Upper lobe of left lung (tissue), 4 donors: ENCODE data around the gene CNDP2.

ENCODE experiments used
- EP300 ChIP-seq, 4 donors: sonication (generic); formaldehyde crosslinking; IDR thresholded peaks; one replicate each; pipeline ENCODE4 v1.5.1; 2017; ENCODE audit warnings: antibody characterized with exemption in 4 of 4, control low read depth in 2 of 4
- POLR2A ChIP-seq, 4 donors: fragments of 450-650 bp; IDR thresholded peaks; one replicate each; pipeline ENCODE4 v1.5.1; 2016 to 2017; ENCODE audit warnings: antibody characterized with exemption in 4 of 4, mild to moderate bottlenecking in 2 of 4
- POLR2AphosphoS5 ChIP-seq, 2 donors: sonication (generic); formaldehyde crosslinking; IDR thresholded peaks; one replicate each; pipeline ENCODE4 v1.5.1; 2017; ENCODE audit warnings: antibody characterized with exemption in 2 of 2
- TF ChIP-seq, protein P1 (sequence below), 6 experiments: fragments of 450-650 bp in 4 of 6; fragments of 200-600 bp in 2 of 6; sonication (generic) in 2 of 6; IDR thresholded peaks; one replicate each; pipeline ENCODE4 v1.5.1; 2016 to 2019; ENCODE audit warnings: antibody characterized with exemption in 6 of 6

- TF ChIP-seq POLR2AphosphoS5 (IDR thresholded peaks at IDR 0.05) (no peak), EP300 (IDR thresholded peaks at IDR 0.05) (no peak), POLR2A (IDR thresholded peaks at IDR 0.05) (no peak)
- TF ChIP-seq, protein P1, sequence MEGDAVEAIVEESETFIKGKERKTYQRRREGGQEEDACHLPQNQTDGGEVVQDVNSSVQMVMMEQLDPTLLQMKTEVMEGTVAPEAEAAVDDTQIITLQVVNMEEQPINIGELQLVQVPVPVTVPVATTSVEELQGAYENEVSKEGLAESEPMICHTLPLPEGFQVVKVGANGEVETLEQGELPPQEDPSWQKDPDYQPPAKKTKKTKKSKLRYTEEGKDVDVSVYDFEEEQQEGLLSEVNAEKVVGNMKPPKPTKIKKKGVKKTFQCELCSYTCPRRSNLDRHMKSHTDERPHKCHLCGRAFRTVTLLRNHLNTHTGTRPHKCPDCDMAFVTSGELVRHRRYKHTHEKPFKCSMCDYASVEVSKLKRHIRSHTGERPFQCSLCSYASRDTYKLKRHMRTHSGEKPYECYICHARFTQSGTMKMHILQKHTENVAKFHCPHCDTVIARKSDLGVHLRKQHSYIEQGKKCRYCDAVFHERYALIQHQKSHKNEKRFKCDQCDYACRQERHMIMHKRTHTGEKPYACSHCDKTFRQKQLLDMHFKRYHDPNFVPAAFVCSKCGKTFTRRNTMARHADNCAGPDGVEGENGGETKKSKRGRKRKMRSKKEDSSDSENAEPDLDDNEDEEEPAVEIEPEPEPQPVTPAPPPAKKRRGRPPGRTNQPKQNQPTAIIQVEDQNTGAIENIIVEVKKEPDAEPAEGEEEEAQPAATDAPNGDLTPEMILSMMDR (IDR thresholded peaks at IDR 0.05), result no peak
Observed at GRCh38 chr18:74517236-74517630, 21.1 kb downstream of the CNDP2 start.
